ENCODE results near the gene KRTAP2-2. TPM values are rescaled to one million over a fixed set of nuclear protein-coding genes. Genes with fewer than 3 reads are reported as not detected.

The KRTAP2-2 gene
- total and polyA plus RNA-seq, 2 of the 4 experiments (the other 2 are of a cell fraction) = 0.17 TPM; not detected in 1

GRCh38 chr17:41013181-41013580 is 41.8 kb downstream of the KRTAP2-2 start:
- H4K5ac ChIP-seq (ENCODE audit: low read depth, low read length) = no peak overlapping the region
- no peaks in the 10 kb centered on the region for H3K79me1 ChIP-seq (ENCODE audit: low read depth in 1 of 2, low read length in 2 of 2)
- H2BK5ac ChIP-seq (ENCODE audit: low read depth, low read length, poor library complexity, severe bottlenecking) = no peak overlapping the region
- H3K27me3 ChIP-seq (ENCODE audit: control insufficient read depth, insufficient read depth, low read length) = no peaks in the 10 kb centered on the region; the same call in 1 of the 2 replicates
- no peak overlapping the region for H3K23ac ChIP-seq (ENCODE audit: low read depth, low read length)
- dilution Hi-C loops (cut with HindIII; ENCODE audit: low sequenced_read_pairs, unreplicated experiment) (no loop called here), in situ Hi-C loops (cut with MboI; ENCODE audit: low sequenced_read_pairs) (no loop called here), intact Hi-C loops (cut with micrococcal nuclease) (no loop called here)
- H3K9me3 ChIP-seq (ENCODE audit: control insufficient read depth, insufficient read depth, low read length) = no peaks in the 10 kb centered on the region
- POLR2A ChIA-PET (ENCODE audit: unreplicated experiment) = no interaction called here
- TF ChIP-seq CTCF (conservative IDR thresholded peaks at IDR 0.05; ENCODE audit: low read depth, low read length) (no peak), MAFK (IDR thresholded peaks at IDR 0.05; ENCODE audit: low read depth, low read length) (no peak), MAZ (IDR thresholded peaks at IDR 0.05; ENCODE audit: borderline replicate concordance, low read depth, low read length) (no peak), BHLHE40 (IDR thresholded peaks at IDR 0.05; ENCODE audit: low read depth, low read length) (no peak), CEBPB (IDR thresholded peaks at IDR 0.05; ENCODE audit: low read depth, low read length) (no peak), POLR2A (IDR thresholded peaks at IDR 0.05; ENCODE audit: low read depth, low read length) (no peak), CHD1 (IDR thresholded peaks at IDR 0.05; ENCODE audit: low read depth, low read length) (no peak)
- TF ChIP-seq, protein P1, sequence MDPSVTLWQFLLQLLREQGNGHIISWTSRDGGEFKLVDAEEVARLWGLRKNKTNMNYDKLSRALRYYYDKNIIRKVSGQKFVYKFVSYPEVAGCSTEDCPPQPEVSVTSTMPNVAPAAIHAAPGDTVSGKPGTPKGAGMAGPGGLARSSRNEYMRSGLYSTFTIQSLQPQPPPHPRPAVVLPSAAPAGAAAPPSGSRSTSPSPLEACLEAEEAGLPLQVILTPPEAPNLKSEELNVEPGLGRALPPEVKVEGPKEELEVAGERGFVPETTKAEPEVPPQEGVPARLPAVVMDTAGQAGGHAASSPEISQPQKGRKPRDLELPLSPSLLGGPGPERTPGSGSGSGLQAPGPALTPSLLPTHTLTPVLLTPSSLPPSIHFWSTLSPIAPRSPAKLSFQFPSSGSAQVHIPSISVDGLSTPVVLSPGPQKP (IDR thresholded peaks at IDR 0.05; ENCODE audit: borderline replicate concordance, low read depth, low read length) = no peak
- no peak overlapping the region for H2BK20ac ChIP-seq (ENCODE audit: low read depth, low read length)
- no peaks in the 10 kb centered on the region for H3K36me3 ChIP-seq (ENCODE audit: control insufficient read depth, insufficient read depth, low read length)
- peaks cover 1% of the 10 kb centered on the region; the same call in 1 of the 2 replicates for H3K4me1 ChIP-seq (ENCODE audit: control insufficient read depth, insufficient read depth, low read length)
- no peak overlapping the region for H2AK5ac ChIP-seq (ENCODE audit: low read depth, low read length)
- H3K4me2 ChIP-seq (ENCODE audit: low read depth, low read length) = no peak overlapping the region
- H4K20me1 ChIP-seq (ENCODE audit: insufficient read depth, low read length) = no peaks in the 10 kb centered on the region
- 0 out of 3 replicates have a peak overlapping the region, but pooled peaks have one; percentile 40 for H2BK15ac ChIP-seq (ENCODE audit: low read depth, low read length)
- no peak overlapping the region for H3K9ac ChIP-seq (ENCODE audit: low read depth, low read length)
- H3K18ac ChIP-seq (ENCODE audit: low read depth, low read length) = no peak overlapping the region
- ATAC-seq (ENCODE audit: low read depth) = no peak
- no peak for DNase-seq
- peak overlapping the region in 1 of 2 experiments; percentile 34; a peak in 2 of 4 replicates for H4K8ac ChIP-seq (ENCODE audit: low read depth in 2 of 2, low read length in 2 of 2)
- no peak overlapping the region for H3K56ac ChIP-seq (ENCODE audit: extremely low read depth, insufficient read depth, low read length)
- no TSS peak for BruUV-seq (replicated peaks)
- no CpG with 5 or more reads among the region's 3 CpGs for WGBS, 2 experiments (ENCODE audit: extremely low coverage in 2 of 2, insufficient read length in 1 of 2)
- no peak overlapping the region for H3K4me3 ChIP-seq (ENCODE audit: insufficient read depth, low read depth, low read length)
- H3K27ac ChIP-seq (ENCODE audit: insufficient read depth, low read length) = no peak overlapping the region
- no peak overlapping the region for H2AFZ ChIP-seq (replicated peaks; ENCODE audit: low read length, poor library complexity)
- no peak overlapping the region for H3K14ac ChIP-seq (replicated peaks; ENCODE audit: low read depth, low read length)
- peak overlapping the region; percentile 18; the same call in 1 of the 2 replicates for H2BK120ac ChIP-seq (ENCODE audit: low read depth, low read length)
- CTCF ChIA-PET = no interaction called here
- no peaks in the 10 kb centered on the region; the same call in 1 of the 2 replicates for H3K9me1 ChIP-seq (ENCODE audit: insufficient read depth, low read length)
- H2AK9ac ChIP-seq (replicated peaks; ENCODE audit: low read depth, low read length, poor library complexity) = no peak overlapping the region
- no peak overlapping the region for H4K91ac ChIP-seq (ENCODE audit: insufficient read depth, low read depth, low read length)
- no peak overlapping the region for H3K4ac ChIP-seq (ENCODE audit: low read depth, low read length)

All from IMR-90 (cell line).